ENCODE measurements around the gene CDCP1.

CDCP1 gene

DNA sequence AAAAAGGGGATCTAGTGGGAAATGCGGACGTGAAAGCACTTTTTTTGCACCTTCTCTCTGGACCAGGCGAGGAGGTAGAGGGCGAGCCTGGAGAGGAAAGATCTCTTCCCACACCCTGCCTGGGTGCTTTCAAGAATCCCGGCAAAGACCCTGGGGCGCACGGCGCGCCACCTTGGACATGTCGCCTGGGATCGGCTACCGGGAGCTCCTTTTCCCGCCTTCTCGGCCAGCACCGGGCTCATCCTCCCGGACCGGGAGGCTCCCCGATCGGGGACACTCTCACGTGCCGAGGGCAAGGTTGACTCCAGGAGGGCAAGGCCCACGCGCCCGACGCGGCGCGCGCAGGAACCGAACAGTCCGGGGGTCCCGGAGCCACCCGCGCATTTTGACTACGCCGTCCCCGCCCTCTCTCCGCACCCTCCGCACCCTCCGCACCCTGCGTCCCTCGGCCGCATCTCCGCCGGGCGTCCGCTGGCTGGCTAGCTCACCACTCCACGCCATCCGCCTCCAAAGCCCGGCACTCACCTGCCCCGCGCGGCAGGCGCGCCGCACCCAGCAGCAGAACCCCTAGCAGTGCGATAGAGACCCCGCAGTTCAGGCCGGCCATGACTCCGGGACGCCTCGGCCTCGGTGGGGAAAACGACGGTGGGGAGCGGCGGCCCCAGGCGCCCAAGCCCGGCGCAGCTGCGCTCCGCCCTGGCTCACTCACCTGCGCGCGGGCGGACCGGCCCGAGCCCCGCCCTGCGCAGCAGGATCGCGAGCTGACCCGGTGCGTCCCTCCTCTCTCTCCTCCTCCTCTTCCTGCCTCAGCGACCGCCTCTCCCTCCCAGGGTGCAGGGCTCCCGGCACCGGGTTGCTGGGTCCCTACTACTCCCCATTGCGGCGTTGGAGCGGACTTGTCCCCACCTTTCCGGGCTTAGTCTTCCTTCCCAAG lies at the start of gene CDCP1:
Gene CDCP1, minus strand, starts transcription at position 698 of the 934 bp plus-strand sequence. Its CDS starts 91 bp downstream, at position 607.
- DNase-seq (ENCODE audit: low spot score), result peak; percentile 90

DNA sequence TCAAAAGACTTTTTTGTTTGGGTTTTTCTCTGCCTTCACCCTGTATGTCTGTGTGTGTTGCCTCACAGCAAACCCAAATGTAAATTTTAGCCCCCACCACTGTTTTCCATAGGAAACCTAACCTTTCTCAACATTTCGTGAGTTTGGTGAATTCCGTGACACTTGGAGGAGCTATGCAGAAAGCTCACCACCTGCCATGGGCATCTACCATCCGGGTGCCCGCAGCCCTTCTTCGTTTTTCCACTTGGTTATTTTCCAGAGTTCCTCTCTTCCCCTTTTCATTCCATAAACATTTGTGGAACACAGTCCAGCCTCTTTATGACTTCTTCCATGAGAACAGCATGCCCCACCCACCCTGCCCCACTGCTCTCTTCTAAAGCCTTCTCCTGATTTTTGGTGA lies 48.6 kb upstream of the CDCP1 start:
- DNase-seq (ENCODE audit: low spot score), result no peak

- DNase-seq (ENCODE audit: low spot score), result no peak
Measured at GRCh38 chr3:45191924-45192417, 45.8 kb upstream of the CDCP1 start.

DNA sequence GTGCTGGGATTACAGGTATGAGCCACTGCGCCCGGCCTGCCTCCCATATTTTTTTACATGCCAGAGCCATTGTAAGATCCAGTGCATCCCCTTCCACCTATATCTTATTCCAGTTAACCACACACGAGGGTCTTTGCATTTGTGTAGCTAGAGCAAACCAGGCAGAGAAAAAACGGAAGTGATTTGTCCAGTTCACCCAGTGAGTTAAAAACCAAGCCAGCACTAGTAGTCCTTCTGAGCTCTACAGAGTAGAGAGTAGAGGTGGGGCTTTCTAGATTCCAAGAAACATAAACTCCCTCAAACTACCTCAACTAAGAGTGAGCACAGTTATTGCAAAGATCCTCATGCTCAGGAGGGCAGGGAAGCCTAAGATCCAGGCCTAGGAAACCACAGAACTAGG lies 45.2 kb upstream of the CDCP1 start:
- DNase-seq (ENCODE audit: low spot score), result no peak

DNA sequence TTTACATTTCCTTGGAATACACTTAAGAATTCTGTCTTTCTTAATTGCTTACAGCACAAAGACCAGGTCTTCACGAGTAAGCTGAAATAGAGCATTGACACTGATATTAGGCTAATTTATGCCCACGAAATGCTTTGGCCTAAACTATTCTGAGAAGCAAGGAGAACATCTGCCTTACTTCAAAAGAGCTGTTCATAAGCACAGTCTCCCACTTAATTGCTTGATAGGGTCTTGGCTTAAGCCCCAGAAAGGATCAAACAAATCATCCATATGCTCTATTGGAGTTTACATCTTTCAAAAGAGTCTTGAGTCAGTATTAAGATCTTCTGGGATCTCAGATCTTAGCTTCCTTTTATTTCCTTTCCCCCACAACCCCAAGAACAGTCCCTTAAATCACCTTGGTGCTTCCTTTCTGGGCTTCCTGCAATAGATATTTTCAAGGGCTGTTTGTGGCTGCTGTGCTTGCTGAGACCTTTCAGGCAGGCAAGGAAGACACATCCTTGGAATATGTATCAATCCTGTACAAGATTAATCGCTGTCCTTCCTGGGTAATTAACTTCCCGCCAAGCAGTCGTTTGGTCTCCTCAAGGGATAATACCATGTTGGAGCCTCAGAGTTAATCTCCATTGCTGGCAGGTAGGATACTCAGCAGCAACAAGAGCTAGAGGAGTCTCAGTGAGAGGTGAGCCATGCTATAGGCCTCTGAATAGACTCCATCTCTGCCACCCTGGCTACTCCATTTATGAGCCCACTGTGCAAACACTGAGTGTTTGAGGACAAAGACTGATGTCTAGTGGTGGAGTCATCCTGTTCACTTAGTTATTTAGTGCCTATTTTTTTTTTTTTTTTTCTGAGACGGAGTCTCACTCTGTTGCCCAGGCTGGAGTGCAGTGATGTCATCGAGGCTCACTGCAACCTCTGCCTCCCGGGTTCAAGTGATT lies 42.8 kb upstream of the CDCP1 start:
- DNase-seq (ENCODE audit: low spot score), result no peak

- DNase-seq (ENCODE audit: low spot score), result no peak
Measured at GRCh38 chr3:45187694-45188141, 41.5 kb upstream of the CDCP1 start.

- DNase-seq (ENCODE audit: low spot score), result no peak
Measured at GRCh38 chr3:45186871-45187270, 40.7 kb upstream of the CDCP1 start.

GRCh38 chr3:45185461-45185860 lies 39.3 kb upstream of the CDCP1 start:
- no peak for DNase-seq (ENCODE audit: low spot score)

- no peak for DNase-seq (ENCODE audit: low spot score)
Measured at GRCh38 chr3:45185052-45185451, 38.9 kb upstream of the CDCP1 start.

DNA sequence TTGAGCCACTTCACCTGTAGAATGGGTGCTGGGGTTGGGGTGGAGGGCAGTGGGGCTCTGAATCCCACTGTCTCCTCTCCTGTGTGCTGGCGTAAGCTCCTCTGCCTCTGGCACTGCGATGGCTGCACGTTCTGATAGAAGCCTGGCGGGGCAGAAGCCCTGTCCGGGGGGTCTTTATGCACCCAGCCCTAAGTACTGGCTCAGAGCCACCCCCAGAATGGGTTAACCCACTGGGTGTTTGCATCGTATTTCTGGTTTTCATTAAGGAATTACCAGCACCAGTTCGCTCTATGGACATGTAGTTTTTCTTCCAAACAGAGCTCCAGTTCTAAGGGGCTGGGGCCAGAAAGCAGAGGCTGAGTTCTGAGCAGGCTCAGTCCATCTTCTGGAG lies 37.7 kb upstream of the CDCP1 start:
- no peak for DNase-seq (ENCODE audit: low spot score)

- peak; percentile 74 for DNase-seq (ENCODE audit: low spot score)
Measured at GRCh38 chr3:45182915-45183871, 37.0 kb upstream of the CDCP1 start.

GRCh38 chr3:45181496-45181895 lies 35.3 kb upstream of the CDCP1 start:
- no peak for DNase-seq (ENCODE audit: low spot score)

DNA sequence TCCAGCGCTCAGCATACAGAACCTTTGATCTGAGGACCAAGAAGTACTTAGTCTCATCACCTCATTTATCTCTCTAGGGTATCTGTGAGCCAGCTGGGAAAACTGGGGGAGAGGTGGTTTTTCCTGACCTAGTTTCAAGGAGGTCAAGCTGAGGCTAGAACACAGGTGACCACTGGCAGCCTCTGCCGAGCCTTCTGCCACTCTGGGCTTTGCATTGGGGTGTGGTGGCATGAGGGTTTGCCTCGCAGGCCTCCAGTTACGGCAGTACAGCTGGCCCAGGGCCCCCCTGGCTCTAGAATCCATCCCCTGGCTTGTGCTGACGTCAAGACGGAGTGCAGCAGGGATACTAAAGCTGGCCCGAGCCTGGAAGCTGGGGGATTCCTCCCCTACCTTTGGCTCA lies 34.7 kb upstream of the CDCP1 start:
- no peak for DNase-seq (ENCODE audit: low spot score)

DNA sequence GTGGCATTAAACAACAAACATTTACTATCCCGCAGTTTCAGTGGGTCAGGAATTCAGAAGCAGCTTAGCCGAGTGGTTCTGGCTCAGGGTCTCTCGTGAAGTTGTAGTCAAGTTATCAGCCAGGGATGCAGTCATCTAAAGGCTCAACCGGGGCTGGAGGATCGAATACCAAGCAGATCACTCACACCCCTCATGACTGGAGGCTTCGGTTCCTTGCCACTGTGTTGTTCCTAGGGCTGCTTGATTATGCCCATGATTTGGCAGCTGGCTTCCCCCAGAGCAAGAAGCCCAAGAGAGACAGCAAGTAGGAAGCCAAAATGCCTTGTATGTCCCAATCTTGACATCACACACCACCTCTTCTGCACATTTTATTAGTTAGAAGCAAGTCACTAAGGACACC lies 33.9 kb upstream of the CDCP1 start:
- no peak for DNase-seq (ENCODE audit: low spot score)

GRCh38 chr3:45179163-45179562 lies 33.0 kb upstream of the CDCP1 start:
- DNase-seq (ENCODE audit: low spot score), result no peak

GRCh38 chr3:45178183-45179023 lies 32.2 kb upstream of the CDCP1 start:
- no peak for DNase-seq (ENCODE audit: low spot score)

- DNase-seq (ENCODE audit: low spot score), result no peak
Measured at GRCh38 chr3:45176912-45177311, 30.7 kb upstream of the CDCP1 start.

GRCh38 chr3:45174234-45174633 lies 28.1 kb upstream of the CDCP1 start:
- no peak for DNase-seq (ENCODE audit: low spot score)

DNA sequence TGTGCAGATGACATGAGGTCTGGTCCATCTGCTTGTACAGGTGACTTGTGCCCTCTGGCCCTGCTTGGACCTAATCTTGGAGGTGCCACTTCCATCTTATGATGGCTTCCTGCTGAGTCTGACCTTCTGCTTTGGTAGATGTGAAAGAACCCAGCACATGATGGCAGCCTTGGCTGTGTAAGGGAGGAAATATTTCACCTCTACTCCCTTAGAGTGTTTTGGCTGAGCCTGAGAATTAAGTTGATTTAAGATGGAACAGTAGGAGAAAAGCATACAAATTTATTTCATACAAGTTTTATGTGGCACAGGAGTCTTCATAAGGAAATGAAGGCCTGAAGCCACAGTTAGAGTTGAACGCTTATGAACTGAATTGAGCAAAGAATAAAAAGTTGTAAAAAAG lies 27.6 kb upstream of the CDCP1 start:
- no peak for DNase-seq (ENCODE audit: low spot score)

- DNase-seq (ENCODE audit: low spot score), result no peak
Measured at GRCh38 chr3:45171283-45171682, 25.1 kb upstream of the CDCP1 start.

All from iPS-NIHi11 (cell line).